Sigmoid colon (tissue), 4 donors: ENCODE results near the gene WNT11.

Experiments used
- CTCF ChIP-seq, 4 experiments: fragments of 450-650 bp in 3 of 4; fragments of 200-600 bp in 1 of 4; IDR thresholded peaks; one replicate each; pipeline ENCODE4 v1.5.1; 2016 to 2019; ENCODE audit warnings: antibody characterized with exemption in 4 of 4, mild to moderate bottlenecking in 3 of 4, moderate library complexity in 2 of 4
- POLR2AphosphoS5 ChIP-seq, 4 donors: sonication (generic); formaldehyde crosslinking; IDR thresholded peaks; one replicate each; pipeline ENCODE4 v1.6.1; 2017; ENCODE audit warnings: antibody characterized with exemption in 4 of 4

GRCh38 chr11:76164861-76165751 is 41.2 kb downstream of the WNT11 start:
- TF ChIP-seq CTCF (IDR thresholded peaks at IDR 0.05) (no peak), POLR2AphosphoS5 (IDR thresholded peaks at IDR 0.05) (no peak)
